NOMO-1 treated with DMSO at 0.1 percent for 48 hours (cell line): Measurements from ENCODE around the gene SHISA6.
"Not testable (repeated sequence)": the region's sequence is repeated elsewhere in the genome, so short reads cannot be mapped to it uniquely, and the experiment has no call there.

ENCODE experiments used
- DNase-seq: peaks from one replicate; lab custom pipeline; 2025; ENCODE audit not compliant: unreplicated experiment; lab: John Stamatoyannopoulos, UW

The SHISA6 gene

DNA sequence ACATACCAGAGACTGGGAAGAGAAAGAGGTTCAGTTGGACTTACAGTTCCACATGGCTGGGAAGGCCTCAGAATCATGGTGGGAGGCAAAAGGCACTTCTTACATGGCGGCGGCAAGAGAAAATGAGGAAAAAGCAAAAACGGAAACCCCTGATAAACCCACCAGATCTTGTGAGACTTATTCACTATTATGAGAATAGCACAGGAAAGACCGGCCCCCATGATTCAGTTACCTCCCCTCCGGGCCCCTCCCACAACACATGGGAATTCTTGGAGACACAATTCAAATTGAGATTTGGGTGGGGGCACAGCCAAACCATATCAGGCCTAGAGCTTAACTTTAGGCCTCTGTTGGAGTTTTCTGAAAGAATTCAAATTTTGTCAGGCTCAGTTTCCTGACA lies 60.9 kb downstream of the SHISA6 start:
- not testable (repeated sequence) for DNase-seq

DNA sequence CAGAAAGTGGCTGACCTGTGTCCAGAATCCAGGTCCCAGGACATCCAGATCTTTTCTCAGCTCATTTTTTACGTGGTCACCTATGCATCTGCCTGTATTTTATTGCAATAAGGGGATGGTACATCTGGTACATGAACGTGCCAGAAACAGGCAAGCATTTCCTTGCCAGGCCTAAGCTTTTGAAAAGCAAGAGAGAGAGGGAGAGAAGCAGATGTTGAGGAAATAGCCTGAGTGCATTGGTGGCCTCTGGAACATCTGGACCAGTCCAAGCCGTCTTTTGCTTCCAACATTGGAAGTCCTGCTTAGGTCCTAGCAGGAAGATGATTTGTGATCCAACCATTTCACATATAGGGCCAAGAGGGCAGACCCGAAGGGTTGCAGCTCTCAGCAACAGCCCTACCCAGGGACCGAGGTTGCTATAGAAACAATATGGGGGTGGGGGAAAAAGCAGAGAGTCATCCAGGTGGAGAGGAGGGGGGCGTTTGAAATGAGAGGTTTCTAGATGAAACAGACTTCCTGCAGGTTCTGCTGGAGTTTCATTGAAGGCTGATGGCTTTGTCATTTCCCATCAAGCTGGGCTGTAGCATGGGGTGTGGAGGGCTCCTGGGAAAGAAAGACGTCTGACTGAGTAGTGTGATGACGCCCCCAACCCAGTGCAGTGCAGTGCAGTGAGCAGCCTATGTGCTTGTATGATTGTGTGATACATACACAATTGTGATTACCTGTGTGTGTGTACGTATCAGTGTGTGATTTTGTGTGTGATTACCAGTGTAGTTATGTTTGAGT lies 61.6 kb downstream of the SHISA6 start:
- DNase-seq: no peak

DNA sequence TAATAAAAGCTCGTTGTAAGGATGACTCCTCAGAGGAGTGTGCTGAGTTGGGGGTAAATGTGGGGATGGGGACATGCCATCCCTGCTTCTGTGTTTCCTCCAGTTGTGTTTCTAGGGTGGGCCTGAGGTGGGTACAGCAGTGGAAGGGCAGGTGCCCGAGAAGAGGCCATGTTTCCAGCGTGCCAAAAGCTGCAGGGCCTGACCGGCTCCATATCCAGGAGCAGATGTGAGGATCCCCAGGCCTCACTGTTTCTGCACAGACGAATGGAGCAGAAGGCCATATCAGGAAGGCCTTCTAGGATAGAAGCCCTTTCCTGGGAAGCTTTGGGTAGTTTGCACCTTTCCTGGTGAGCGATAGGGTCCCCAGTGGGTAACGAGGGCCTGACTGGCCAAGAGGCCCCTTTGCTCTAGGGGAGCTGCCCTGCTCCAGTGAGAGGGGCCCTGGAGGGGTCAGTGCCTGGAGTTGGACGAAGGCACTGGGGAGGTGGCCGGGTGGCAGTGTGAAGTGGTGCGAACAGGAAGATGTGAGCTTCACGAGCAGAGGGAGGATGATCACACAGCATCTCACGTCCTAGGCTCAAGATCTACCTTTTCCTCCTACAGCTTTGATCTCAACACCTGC lies 62.9 kb downstream of the SHISA6 start:
- DNase-seq: no peak

DNA sequence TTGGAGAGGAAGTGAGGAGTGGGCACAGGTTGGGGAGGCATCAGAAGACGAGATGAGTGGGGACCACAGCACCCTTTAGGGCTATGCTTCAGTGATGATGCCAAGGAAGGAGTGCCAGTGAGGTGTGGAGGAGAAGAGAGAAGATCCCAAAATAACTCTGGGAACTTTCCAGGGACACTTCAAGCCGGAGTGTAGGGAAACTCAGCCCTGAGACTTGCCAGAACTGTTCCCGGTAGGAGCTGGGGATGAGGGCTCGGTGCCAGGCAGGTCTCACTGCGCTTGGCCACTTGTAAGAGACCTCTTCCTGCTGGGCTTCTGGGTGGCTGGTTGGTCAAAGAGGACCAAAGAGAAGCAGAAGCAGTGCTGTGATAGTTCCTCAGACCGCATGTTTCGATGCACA lies 63.6 kb downstream of the SHISA6 start:
- no peak for DNase-seq

DNA sequence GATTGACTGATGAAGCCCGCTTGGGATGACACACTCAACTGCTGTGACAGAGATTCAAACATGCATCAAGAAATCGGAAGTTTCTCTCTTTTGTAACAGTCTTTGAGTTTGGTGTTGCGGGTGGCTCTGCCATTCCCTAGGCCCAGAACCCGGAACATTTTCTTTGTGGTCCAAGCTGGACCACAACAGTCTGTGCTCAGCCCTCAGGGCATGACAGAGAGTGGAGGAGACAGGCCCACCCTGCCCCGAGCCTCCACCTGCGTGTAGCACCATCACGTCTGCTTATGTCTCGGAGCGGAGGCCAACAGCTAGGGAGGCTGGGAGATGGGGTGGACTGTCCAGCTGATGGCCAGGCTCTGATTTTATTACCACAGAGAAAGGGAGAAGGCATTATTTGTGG lies 64.5 kb downstream of the SHISA6 start:
- no peak for DNase-seq

DNA sequence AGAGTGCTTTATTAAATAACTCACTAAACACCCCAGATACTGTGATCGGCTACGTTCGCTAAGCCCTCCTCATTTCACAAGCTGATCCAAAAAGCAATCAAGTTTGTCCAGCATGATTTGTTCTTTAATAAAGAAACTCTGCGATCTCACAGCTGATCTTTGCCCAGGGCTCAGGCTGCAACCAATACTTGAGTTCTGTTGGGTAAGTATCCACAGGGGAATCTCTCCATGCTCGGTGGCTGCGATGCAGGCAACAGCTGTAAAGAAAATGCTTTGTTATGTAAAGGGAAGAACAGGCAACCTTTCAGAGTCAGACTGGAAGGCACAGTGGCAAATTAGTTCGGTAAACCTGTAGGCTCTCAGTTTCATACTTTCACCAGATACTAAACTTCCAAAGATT lies 67.5 kb downstream of the SHISA6 start:
- no peak for DNase-seq

DNA sequence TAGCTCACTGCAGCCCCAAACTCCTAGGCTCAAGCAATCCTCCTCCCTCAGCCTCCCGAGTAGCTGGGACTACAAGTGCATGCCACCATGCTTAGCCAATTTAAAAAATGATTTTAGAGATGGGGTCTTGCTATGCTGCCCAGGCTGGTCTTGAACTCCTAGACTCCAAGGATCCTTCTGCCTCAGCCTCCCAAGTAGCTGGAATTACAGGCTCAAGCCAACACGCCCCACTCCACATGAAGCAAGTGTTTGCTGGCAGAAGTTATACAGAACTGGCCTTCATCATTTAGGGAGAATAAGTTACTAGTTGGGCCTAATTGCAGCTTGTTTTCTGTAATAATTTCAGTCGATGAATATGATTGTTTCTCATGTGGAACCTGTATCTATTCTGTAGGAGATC lies 68.0 kb downstream of the SHISA6 start:
- DNase-seq: no peak

DNA sequence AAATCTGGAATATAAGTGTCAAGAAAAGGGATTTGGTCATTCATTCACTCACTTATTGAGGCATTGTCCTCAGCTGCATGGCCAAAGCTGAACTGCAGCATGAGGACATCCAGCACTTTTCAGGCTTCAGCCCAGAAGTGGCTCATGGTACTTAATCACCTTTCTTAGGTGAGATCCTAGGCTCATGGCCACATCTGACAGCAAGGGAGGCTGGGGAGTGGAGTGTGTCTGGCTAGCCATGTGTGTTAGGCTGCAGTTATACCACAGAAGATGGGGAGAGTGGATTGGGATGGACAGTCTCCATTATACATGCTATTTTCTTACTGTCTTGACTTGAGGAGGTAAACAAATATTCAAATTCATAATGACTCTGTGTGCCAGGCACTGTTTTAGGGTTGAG lies 68.8 kb downstream of the SHISA6 start:
- no peak for DNase-seq

DNA sequence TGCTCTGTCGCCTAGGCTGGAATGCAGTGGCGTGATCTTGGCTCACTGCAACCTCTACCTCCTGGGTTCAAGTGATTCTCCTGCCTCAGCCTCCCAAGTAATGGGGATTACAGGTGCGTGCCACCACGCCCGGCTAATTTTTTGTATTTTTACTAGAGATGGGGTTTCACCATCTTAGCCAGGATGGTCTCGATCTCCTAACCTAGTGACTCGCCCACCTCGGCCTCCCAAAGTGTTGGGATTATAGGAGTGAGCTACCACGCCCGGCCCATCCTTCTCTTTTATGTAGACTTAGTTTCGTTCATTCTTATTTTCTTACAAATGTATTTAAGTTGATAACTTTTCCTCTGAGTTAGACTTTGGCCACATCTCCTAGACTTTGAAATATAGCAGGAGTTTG lies 75.4 kb downstream of the SHISA6 start:
- DNase-seq: not testable (repeated sequence)

DNA sequence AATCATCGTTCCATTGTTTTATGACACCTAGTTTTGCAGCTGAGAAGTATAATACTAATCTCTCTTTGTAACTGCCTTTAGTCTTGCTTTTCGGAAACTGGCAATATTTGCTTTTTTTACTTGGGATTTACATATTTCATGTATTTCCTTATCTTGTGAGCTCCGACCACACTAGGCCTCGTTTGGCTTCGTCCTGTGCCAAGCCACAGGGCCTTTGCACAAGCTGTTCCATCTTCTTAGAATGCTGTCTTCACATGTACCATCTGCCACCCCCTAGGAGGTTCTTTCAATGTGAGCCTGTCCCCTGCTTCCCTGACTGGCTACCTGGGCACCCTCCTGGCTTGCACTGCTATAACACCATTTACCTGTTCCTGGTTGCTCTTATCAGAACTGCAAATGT lies 77.2 kb downstream of the SHISA6 start:
- DNase-seq: no peak

DNA sequence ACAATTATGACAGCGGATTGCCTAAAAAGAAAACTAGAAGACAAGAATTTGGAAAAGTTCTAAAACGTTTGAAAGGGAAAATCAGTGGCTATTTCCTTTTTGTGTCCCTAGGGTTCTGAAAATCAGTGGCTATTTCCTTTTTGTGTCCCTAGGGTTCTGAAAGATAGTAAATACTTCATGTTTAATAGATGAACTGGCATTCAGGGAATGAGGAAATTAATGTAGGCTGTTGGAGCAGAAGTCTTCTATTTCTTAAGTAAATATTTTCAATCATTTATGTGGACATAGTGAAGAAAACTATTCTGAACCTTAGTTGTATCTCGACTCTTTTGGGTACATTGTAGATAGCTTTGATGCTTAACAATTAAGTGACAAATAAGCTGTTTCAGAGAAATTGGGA lies 78.9 kb downstream of the SHISA6 start:
- no peak for DNase-seq

DNA sequence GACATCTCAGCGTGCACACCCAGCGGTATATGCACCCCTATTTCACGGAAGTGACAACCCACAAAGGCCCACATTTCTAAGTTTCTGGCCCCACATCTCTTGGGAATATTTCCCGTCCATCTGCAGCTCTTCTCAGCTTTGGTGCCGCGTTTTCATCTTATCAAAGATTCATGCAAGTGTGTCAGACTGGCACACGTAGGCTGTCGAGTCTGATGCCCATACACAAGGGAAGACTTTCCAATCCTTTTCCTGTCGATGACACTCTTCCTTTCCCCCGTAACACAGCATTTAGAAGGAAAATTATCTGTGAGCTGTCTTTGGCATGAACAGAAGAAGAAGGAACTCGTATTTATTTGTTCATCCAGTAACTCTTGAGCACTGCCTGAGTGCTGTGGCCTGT lies 83.0 kb downstream of the SHISA6 start:
- DNase-seq: no peak

DNA sequence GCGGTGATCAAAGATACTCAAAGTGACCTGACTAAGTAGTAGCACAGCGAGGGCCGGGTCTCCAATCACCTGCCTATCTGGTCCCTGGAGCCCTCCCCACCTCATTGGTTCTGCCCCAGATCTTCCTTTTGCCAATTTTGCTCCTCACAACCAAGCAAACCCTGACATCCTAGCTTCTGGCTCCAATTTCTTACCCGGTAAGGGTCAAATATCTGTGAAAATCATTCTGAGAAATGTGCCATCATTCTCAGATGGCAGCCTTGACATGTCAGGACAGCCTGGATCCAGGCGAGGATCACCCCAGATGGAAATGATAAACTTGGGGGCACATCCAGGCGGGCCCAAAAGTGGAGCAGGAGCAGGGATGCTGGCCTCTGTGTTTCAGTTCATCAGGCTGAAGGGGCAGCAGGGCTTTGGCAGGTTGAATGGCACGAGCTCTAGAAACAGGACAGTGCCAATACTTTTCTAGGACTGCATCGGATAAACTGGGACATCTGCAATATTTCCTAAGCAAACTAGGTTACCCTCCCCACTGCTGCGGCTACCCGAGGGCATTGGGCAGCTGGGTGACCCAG lies 83.9 kb downstream of the SHISA6 start:
- DNase-seq: no peak

DNA sequence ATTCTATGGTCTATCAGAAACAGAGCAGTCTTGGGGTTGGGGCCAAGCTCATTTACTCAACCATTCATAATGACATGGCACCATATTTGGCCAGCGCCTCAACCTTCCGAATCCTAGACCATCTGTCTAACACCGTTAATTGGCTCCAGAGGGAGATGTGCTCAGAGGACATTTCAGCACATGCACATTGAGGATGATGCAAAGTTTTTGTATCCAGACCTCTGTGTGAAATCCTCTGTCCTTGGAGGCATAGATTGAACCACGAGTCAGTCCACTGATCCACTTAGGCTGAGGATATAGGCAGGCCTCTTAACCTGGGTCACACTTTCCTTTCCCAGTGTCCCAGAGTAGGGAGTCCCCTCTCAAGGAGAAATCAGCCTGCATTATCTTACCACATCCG lies 85.5 kb downstream of the SHISA6 start:
- DNase-seq: no peak

DNA sequence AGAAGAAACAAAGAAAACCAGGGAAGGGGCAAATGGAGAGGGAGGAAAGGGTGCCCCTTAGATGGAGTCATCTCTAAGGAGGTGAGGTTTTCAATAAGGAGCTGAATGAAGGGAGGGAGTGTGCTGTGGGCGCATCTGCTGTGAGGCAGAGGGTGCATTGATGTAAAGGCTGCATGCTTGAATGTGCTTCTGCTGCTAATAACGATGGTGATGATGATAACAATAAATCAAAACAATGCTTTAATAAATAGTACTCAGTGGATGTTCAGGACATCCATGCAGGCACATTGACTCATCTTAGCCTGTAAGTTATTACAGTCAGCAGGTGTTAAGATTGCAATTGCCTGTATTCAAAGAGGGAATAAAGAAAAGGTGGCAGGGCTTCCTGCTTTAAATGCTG lies 87.8 kb downstream of the SHISA6 start:
- DNase-seq: no peak

DNA sequence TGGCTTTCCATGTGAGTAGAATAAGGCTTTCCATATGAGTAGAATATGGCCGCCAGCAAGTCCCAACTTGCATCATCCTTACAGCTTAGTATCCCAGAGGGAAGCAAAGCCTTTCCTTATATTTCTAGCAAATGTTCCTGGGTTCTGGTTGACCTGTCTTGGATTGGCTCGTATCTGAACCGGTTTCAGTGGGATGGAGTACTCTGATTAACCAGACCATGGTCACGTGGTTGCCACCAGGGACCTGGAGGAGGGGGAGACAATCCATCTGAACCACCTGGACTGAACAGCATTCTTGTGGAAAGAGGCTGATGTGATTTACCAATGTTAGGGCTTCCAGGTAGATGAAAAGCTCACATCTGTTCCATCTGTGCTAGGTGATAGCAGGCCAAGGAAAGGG lies 89.0 kb downstream of the SHISA6 start:
- DNase-seq: no peak

DNA sequence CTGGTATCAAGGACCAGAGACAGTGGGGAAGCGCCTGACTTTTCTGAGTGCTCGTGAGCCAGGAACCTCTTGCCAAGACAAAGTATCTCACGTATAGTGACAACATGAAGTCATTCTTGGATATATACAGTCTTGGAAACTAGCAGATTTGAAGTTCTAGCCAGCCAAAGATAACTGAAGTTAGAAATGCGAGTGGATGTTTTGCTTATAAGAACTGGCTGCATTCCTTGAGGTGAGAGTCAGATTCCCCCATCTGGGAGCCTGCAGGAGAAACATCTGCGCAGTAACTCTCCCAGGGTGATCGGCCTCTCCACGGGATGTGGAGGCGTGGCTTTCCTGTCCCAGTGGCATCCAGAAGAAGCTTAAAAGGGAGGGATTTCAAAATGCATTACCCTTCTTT lies 89.8 kb downstream of the SHISA6 start:
- DNase-seq: no peak

DNA sequence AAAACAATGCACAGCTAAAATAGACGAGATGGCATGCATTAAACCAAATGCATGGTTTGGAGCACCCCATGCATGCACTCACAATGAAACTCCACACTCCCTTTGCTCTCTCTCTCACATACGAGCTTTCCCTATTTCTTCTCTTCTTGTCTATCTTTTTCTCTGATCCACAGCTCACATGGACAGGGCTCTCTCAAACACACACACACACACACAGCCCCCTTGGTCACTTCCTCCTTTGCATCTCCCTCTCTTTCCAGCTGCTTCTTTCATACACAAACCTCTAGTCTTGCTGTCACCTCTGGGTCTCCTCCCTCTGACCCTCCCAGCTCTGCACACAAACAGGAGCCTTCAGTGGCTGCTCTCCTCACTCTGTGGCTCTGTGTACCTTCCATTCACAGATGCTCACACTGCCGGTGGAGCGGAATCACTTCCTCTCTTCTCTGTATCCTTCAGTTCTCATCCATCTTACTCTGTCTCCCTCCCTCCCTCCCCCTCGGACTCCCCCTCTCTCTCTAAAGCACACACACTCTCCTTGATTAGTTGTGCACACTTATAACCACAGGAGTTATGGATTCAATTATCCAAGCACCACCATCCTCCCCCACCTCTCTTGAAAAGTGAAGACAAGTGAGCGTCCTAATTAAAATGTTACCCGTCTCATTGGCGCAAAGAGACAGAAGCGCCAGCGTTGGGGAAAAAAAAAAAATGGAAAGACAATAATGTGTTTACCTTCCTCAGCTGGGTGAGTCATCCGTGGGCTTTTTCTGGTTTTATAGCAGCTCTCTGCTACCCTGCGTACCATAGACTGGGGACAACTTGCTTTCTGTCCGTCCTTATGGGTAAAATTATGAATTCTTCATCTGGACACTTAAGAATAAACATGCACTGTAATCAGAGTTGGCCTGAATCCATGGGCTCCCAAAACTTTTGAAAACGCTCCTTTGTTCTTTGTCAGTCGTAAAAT lies 90.8 kb downstream of the SHISA6 start:
- no peak for DNase-seq

DNA sequence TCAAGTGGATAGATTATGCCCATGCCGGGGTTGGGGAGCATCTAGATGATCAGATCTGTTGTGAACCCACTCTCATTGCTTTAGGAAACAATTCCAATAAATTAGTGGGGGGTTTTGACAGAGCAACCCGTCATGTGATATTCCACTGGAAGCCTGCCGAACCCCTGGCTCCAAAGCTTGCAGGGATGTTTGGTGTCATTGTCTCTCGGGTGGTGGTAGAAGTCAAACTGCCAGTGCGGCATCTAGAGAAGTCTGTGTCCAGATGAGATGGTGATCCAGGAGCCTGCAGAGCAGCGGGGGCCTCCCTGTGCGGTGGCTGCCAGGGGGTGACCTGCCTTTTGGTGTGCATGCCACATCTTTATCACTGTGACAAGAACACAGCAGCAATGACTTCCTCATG lies 91.7 kb downstream of the SHISA6 start:
- DNase-seq: no peak

DNA sequence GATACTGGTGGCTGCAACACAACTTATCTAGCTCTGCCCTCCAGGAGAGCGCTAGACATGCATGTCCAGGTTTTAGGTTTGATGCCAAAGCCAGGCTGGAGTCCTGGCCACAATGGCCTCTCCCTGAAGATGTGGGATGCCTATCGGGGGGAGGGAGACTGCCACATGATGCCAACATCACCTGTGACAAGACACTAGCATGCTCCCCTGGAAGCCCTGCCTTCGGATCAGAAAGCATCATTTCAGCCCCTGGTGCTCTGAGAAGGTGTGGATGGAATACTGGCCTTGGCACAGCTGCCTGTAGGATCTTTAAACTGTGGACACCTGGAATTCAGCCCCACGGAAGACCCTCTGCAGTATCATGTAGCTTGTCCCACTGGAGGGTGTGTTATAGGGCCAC lies 93.5 kb downstream of the SHISA6 start:
- no peak for DNase-seq

DNA sequence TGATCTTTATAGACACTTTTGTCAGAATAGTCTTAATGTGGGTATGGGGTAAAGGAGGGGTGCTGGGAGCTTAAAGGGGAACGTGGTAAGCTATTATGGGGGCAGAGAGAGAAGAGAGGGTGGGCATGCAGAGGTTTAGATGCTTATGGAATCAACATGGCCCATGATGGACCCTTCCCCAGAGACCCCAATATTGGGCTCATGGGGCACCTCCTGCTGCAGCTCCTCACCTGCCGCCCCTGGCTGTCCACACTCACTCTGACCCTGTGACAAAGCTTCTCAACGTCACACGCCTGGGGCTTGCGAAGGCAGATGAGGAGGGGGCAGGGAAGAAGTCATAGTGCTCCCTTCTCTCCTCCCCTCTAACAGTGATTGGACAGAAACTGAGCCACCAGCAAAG lies 95.3 kb downstream of the SHISA6 start:
- DNase-seq: no peak
